H9 (cell line): Measurements from ENCODE around the gene METRN. TPM values are rescaled to one million over a fixed set of nuclear protein-coding genes. Genes with fewer than 3 reads are reported as not detected.

Experiments used
- DNase-seq: peaks from one replicate; pipeline ENCODE4 v3.0.0-alpha.2; 2017
- H2AFZ ChIP-seq: one replicate; pipeline ENCODE4 v1.6.1; 2013; ENCODE audit warnings: mild to moderate bottlenecking, low read length, control low read depth, moderate library complexity
- H2AK5ac ChIP-seq: 2 replicates; pipeline ENCODE4 v1.6.1; 2013; ENCODE audit warnings: low read length, control low read depth, mixed read lengths; ENCODE audit not compliant: insufficient read length
- H2BK120ac ChIP-seq: one replicate; pipeline ENCODE4 v1.6.1; 2013; ENCODE audit warnings: low read depth, mild to moderate bottlenecking, low read length, control low read depth, inconsistent platforms; ENCODE audit not compliant: poor library complexity, severe bottlenecking
- H2BK12ac ChIP-seq: 2 replicates; pipeline ENCODE4 v1.6.1; 2013; ENCODE audit warnings: low read length, control low read depth, mixed read lengths, low read depth; ENCODE audit not compliant: insufficient read length
- H2BK15ac ChIP-seq: 2 replicates; pipeline ENCODE4 v1.6.1; 2013; ENCODE audit warnings: low read depth, low read length, control low read depth
- H2BK20ac ChIP-seq: one replicate; pipeline ENCODE4 v1.6.1; 2013; ENCODE audit warnings: low read depth, mild to moderate bottlenecking, low read length, control low read depth, inconsistent platforms; ENCODE audit not compliant: poor library complexity, severe bottlenecking
- H2BK5ac ChIP-seq: 2 replicates; pipeline ENCODE4 v1.6.1; 2013; ENCODE audit warnings: low read length, control low read depth, mixed read lengths; ENCODE audit not compliant: insufficient read length
- H3K14ac ChIP-seq: 2 replicates; pipeline ENCODE4 v1.6.1; 2013; ENCODE audit warnings: low read length, control low read depth; ENCODE audit not compliant: insufficient read depth
- H3K18ac ChIP-seq: 2 replicates; pipeline ENCODE4 v1.6.1; 2013; ENCODE audit warnings: low read depth, mild to moderate bottlenecking, mixed read lengths, low read length, control low read depth; ENCODE audit not compliant: insufficient read length
- H3K23ac ChIP-seq: 2 replicates; pipeline ENCODE4 v1.6.1; 2013; ENCODE audit warnings: low read length, control low read depth, mixed read lengths, low read depth; ENCODE audit not compliant: insufficient read length
- H3K23me2 ChIP-seq: 2 replicates; pipeline ENCODE4 v1.6.1; 2013; ENCODE audit warnings: low read depth, mild to moderate bottlenecking, mixed read lengths, low read length, control low read depth; ENCODE audit not compliant: insufficient read length, poor library complexity, severe bottlenecking
- H3K27ac ChIP-seq: 2 replicates; pipeline ENCODE4 v1.5.1; 2013; ENCODE audit warnings: low read length, control low read depth, mixed read lengths, low read depth; ENCODE audit not compliant: insufficient read length
- H3K27me3 ChIP-seq: 2 replicates; pipeline ENCODE4 v1.6.1; 2013; ENCODE audit warnings: low read length, control low read depth, inconsistent platforms; ENCODE audit not compliant: insufficient read depth
- H3K4ac ChIP-seq: 2 replicates; pipeline ENCODE4 v1.6.1; 2013; ENCODE audit warnings: low read depth, mild to moderate bottlenecking, control low read depth, inconsistent platforms, low read length, moderate library complexity
- H3K4me1 ChIP-seq: 2 replicates; pipeline ENCODE4 v1.6.1; 2013; ENCODE audit warnings: low read length, control low read depth, inconsistent platforms; ENCODE audit not compliant: insufficient read depth
- H3K4me2 ChIP-seq: 2 replicates; pipeline ENCODE4 v1.6.1; 2013; ENCODE audit warnings: low read length, control low read depth, mixed read lengths; ENCODE audit not compliant: insufficient read length, insufficient read depth
- H3K56ac ChIP-seq: 2 replicates; pipeline ENCODE4 v1.6.1; 2013; ENCODE audit warnings: low read depth, mild to moderate bottlenecking, mixed read lengths, low read length, control low read depth; ENCODE audit not compliant: insufficient read length
- H3K79me1 ChIP-seq: 2 replicates; pipeline ENCODE4 v1.6.1; 2013; ENCODE audit warnings: low read depth, mild to moderate bottlenecking, moderate library complexity, low read length, control low read depth, inconsistent platforms; ENCODE audit not compliant: insufficient read depth, poor library complexity, severe bottlenecking
- H3K79me2 ChIP-seq: 2 replicates; pipeline ENCODE4 v1.6.1; 2013; ENCODE audit warnings: low read length, control low read depth, inconsistent platforms; ENCODE audit not compliant: insufficient read depth
- H3K9ac ChIP-seq: 2 replicates; pipeline ENCODE4 v1.6.1; 2013; ENCODE audit warnings: low read length, control low read depth, mixed read lengths; ENCODE audit not compliant: insufficient read length; ENCODE audit errors: extremely low read depth
- H3K9me3 ChIP-seq: one replicate; pipeline ENCODE4 v1.6.1; 2013; ENCODE audit warnings: low read depth, low read length, inconsistent platforms; ENCODE audit not compliant: control insufficient read depth
- H3T11ph ChIP-seq: one replicate; pipeline ENCODE4 v1.6.1; 2013; ENCODE audit warnings: mild to moderate bottlenecking, low read length, control low read depth, inconsistent platforms
- H4K20me1 ChIP-seq: one replicate; pipeline ENCODE4 v1.6.1; 2013; ENCODE audit not compliant: control insufficient read depth, insufficient read length, insufficient read depth
- H4K5ac ChIP-seq: 2 replicates; pipeline ENCODE4 v1.6.1; 2013; ENCODE audit warnings: low read depth, mild to moderate bottlenecking, mixed read lengths, low read length, control low read depth; ENCODE audit not compliant: insufficient read length
- H4K8ac ChIP-seq: replicated peaks from 2 replicates; pipeline ENCODE4 v1.6.1; 2013; ENCODE audit warnings: low read length, control low read depth, mixed read lengths, low read depth; ENCODE audit not compliant: insufficient read length
- H4K91ac ChIP-seq: 2 replicates; pipeline ENCODE4 v1.6.1; 2013; ENCODE audit warnings: low read depth, mild to moderate bottlenecking, moderate library complexity, mixed read lengths, low read length, control low read depth; ENCODE audit not compliant: insufficient read length
- H3K27ac Mint-ChIP-seq, 3 experiments: 2 replicates in 2 of 3; 3 replicates in 1 of 3; pipeline ENCODE4 v1.8.0; 2020 to 2021; ENCODE audit warnings: mixed read lengths in 3 of 3, mild to moderate bottlenecking in 1 of 3, moderate library complexity in 1 of 3
- H3K27me3 Mint-ChIP-seq: 2 replicates; pipeline ENCODE4 v1.8.0; 2021; ENCODE audit warnings: low read depth, mild to moderate bottlenecking, moderate library complexity, mixed read lengths
- H3K36me3 Mint-ChIP-seq, 3 experiments: 2 replicates in 2 of 3; 3 replicates in 1 of 3; pipeline ENCODE4 v1.8.0; 2020 to 2021; ENCODE audit warnings: low read depth in 3 of 3, mixed read lengths in 3 of 3; ENCODE audit not compliant: insufficient read depth in 1 of 3
- H3K4me1 Mint-ChIP-seq, 2 experiments: 2 replicates each; pipeline ENCODE4 v1.8.0; 2020; ENCODE audit warnings: mixed read lengths in 2 of 2
- H3K4me3 Mint-ChIP-seq, 2 experiments: 2 replicates in 1 of 2; 3 replicates in 1 of 2; pipeline ENCODE4 v1.8.0; 2020 to 2021; ENCODE audit warnings: mild to moderate bottlenecking in 2 of 2, mixed read lengths in 2 of 2, moderate library complexity in 1 of 2
- H3K9me3 Mint-ChIP-seq, 2 experiments: 2 replicates in 1 of 2; 3 replicates in 1 of 2; pipeline ENCODE4 v1.8.0; 2020; ENCODE audit warnings: mild to moderate bottlenecking in 2 of 2, mixed read lengths in 2 of 2, moderate library complexity in 1 of 2
- WGBS: extraction: QIAGEN DNeasy Blood & Tissue Kit; methylation state at CpG from one replicate; pipeline ENCODE4 v1.1.7; 2013; ENCODE audit warnings: missing lambda C conversion rate, low lambda C conversion rate, mixed read lengths; ENCODE audit not compliant: insufficient read length; ENCODE audit errors: extremely low coverage; 5-methylcytosine and 5-hydroxymethylcytosine counted together
- total RNA-seq: library from RNA; stranded (reverse); gene quantifications from 2 replicates; pipeline ENCODE4 v1.2.1, GENCODE V29; 2021
- TF ChIP-seq, protein P1 (sequence below): fragments of 200-600 bp; sonication (generic); conservative IDR thresholded peaks from 3 replicates; pipeline ENCODE4 v1.8.0; 2021; ENCODE audit warnings: antibody characterized with exemption, mild to moderate bottlenecking

The METRN gene
- total RNA-seq, 1 experiment from 2014 or later = 26.2 TPM

DNA sequence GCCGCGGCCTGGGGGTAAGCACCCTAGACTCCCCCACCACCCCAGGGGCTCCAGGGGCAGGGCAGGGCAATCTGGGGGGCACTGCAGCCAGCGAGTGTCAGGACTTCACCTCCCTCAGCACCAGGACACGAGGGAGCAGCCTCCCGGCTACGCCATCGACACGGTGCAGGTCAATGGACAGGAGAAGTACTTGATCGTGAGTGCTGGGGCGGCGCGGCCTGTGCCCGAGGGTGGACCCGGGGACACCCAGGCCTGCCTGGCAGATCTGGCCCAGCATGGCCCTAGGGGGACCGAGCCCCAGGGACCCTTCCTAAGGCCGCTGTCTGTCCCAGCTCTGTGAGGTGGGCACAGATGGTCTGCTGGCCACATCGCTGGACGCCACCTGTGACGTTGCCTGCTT lies 42.5 kb upstream of the METRN start:
- Histone ChIP-seq H2BK20ac (no peak overlapping the region), H3K27ac (no peak overlapping the region), H3K18ac (no peak overlapping the region), H3K23me2 (peaks cover 6% of the 10 kb centered on the region), H4K20me1 (no peaks in the 10 kb centered on the region), H3K4me2 (no peak overlapping the region), H3K56ac (no peak overlapping the region), H3T11ph (no peak overlapping the region), H4K8ac (no peak overlapping the region), H4K91ac (no peak overlapping the region), H3K4ac (no peak overlapping the region), H4K5ac (no peak overlapping the region), H3K79me2 (no peaks in the 10 kb centered on the region; the same call in 1 of the 2 replicates), H2BK5ac (no peak overlapping the region), H3K27me3 (no peaks in the 10 kb centered on the region), H2AFZ (no peak overlapping the region), H3K9me3 (no peaks in the 10 kb centered on the region), H2BK120ac (no peak overlapping the region), H3K14ac (no peak overlapping the region), H2BK15ac (no peak overlapping the region), H3K4me1 (no peaks in the 10 kb centered on the region), H3K9ac (no peak overlapping the region), H3K23ac (no peak overlapping the region), H2AK5ac (no peak overlapping the region), H2BK12ac (no peak overlapping the region), H3K79me1 (no peaks in the 10 kb centered on the region)
- no peak overlapping the region for H3K4me3 Mint-ChIP-seq
- DNase-seq = no peak
- TF ChIP-seq, protein P1, sequence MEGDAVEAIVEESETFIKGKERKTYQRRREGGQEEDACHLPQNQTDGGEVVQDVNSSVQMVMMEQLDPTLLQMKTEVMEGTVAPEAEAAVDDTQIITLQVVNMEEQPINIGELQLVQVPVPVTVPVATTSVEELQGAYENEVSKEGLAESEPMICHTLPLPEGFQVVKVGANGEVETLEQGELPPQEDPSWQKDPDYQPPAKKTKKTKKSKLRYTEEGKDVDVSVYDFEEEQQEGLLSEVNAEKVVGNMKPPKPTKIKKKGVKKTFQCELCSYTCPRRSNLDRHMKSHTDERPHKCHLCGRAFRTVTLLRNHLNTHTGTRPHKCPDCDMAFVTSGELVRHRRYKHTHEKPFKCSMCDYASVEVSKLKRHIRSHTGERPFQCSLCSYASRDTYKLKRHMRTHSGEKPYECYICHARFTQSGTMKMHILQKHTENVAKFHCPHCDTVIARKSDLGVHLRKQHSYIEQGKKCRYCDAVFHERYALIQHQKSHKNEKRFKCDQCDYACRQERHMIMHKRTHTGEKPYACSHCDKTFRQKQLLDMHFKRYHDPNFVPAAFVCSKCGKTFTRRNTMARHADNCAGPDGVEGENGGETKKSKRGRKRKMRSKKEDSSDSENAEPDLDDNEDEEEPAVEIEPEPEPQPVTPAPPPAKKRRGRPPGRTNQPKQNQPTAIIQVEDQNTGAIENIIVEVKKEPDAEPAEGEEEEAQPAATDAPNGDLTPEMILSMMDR = no peak
- H3K9me3 Mint-ChIP-seq = no peaks in the 10 kb centered on the region
- peaks cover 11 to 27% (median 27%) of the 10 kb centered on the region in 3 experiments; a peak in 6 of 7 replicates for H3K36me3 Mint-ChIP-seq
- H3K4me1 Mint-ChIP-seq = peaks cover 13 to 16% of the 10 kb centered on the region in 2 experiments
- no CpG with 5 or more reads among the region's 19 CpGs for WGBS
- H3K27me3 Mint-ChIP-seq = peaks cover 3% of the 10 kb centered on the region; the same call in 1 of the 2 replicates
- H3K27ac Mint-ChIP-seq = no peak overlapping the region
